SW 1271 (cell line): ENCODE results near the gene NIT2.
"Not testable (repeated sequence)": the region's sequence is repeated elsewhere in the genome, so short reads cannot be mapped to it uniquely, and the experiment has no call there.

Experiments used
- DNase-seq, 2 experiments: peaks; one replicate each; lab custom pipeline; 2025; lab: John Stamatoyannopoulos, UW

NIT2 gene

DNA sequence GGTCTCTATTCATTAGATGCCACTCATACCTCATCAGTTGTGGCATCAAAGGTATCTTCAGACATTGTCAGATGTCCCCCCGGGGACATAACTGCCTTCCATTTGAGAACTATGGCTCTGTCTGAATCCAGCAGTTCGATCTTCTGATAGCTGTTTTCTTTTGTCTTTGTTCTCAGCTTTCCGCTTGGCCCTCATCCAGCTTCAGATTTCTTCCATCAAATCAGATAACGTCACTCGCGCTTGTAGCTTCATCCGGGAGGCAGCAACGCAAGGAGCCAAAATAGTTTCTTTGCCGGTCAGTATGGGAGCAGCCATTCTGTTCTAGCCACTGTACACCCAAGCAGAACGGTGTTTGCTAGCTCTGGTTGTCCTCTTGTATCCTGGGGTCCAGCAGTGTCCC is 4.4 kb downstream of the NIT2 start:
- no peak for DNase-seq

DNA sequence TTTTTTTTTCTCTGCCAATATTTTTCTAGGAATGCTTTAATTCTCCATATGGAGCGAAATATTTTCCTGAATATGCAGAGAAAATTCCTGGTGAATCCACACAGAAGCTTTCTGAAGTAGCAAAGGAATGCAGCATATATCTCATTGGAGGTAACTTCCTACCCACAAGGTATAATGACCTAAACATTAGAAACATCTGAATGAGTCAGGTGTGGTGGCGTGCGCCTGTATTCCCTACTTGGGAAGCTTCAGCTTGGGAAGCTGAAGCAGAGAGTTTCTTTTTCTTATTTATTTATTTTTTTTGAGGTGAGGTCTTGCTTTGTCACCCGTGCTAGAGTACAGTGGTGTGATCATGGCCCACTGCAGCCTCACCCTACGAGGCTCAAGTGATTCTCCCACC is 5.2 kb downstream of the NIT2 start:
- DNase-seq = no peak

DNA sequence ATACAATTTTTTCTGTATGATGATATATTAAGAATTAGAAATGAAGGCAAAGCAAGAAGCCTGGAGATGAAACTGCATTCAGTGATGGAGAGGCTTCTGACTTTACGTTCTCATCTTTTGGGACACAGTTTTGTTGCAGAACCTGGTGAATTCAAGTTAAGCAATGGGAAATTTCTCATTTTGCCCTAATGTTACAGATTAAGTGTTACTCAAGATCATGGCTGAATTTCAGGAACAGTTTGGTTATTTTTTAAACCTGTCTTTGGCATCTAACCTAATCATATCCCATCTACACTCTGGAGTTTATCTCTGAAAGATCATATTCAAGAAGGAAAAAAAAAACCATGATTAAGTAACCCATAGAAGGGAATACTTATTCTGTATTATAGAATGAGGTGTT is 6.0 kb downstream of the NIT2 start:
- no peak for DNase-seq

DNA sequence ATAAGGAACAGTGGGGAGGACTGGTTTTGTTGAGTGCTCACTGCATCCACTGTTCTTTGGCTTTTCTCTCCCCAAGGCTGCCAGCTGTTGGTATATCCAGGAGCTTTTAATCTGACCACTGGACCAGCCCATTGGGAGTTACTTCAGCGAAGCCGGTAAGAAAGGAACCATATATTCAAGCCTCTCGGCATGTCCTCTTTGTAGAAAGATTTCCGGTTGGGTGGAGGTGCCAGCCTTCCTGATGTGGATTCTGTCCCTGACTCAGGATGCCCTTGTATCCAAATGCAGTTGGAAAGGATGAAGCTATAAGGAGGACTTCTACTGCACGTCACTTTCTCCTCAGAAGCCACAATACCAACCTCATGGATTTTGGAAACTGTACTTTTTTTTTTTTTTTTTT is 14.2 kb downstream of the NIT2 start:
- no peak for DNase-seq

DNA sequence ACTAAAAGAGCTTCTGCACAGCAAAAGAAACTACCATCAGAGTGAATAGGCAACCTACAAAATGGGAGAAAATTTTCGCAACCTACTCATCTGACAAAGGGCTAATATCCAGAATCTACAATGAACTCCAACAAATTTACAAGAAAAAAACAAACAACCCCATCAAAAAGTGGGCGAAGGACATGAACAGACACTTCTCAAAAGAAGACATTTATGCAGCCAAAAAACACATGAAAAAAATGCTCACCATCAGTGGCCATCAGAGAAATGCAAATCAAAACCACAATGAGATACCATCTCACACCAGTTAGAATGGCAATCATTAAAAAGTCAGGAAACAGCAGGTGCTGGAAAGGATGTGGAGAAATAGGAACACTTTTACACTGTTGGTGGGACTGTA is 17.2 kb downstream of the NIT2 start:
- DNase-seq = not testable (repeated sequence)

DNA sequence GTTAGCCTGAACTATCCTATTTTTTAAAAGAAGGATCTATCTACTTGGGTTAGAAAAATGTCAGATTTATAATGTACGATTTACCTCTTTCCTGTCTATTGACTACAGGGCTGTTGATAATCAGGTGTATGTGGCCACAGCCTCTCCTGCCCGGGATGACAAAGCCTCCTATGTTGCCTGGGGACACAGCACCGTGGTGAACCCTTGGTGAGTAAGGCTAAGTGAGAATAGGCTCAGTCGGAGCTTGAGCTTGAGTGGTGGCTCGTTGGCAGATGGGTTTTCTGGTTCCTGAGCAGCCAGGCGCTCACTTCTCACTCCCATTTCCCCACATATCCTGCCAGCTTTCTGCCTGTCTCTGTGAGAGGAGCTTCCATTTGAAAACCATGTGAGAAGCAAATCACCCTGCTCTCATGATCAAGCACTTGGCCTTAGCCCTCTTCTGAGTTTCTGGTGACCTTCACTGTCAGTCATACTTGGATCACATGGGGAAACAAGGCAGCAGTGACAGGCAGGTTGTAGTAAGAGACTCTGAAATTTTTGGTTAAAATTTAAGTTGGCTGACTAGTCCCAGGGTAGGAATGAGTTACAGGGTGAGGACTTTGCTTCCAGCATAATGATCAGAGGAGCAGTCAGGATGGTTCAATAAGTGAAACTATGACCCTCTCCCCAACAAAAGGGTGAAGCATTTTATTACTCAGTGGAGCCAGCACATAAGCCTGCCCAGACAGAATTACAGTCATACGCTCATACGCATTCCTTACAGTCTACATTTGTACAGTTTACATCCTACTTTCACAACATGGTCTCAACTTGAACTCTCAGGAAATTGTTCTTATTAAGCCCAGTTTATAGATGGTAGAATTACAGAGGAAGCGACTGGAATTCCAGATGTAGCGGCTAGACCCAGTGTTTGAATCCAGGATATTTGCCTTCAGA is 18.0 kb downstream of the NIT2 start:
- DNase-seq = no peak

DNA sequence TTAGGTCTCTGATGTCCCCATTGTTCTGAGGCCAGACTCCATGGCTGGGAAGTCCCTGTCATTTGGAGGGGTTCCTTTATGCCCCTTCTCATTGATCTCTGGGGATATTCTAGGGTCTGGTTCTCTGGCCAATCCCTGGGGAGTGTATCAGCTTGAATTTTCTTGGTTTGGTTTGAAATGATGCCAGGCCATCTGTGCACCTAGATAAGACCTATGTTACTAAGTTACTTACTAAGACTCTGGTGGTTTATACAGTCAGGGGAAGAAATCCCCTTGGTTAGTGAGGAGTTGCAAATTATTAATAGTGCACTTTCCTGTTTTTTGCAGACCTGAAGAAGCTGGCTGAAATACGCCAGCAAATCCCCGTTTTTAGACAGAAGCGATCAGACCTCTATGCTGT is 20.3 kb downstream of the NIT2 start:
- DNase-seq = no peak

DNA sequence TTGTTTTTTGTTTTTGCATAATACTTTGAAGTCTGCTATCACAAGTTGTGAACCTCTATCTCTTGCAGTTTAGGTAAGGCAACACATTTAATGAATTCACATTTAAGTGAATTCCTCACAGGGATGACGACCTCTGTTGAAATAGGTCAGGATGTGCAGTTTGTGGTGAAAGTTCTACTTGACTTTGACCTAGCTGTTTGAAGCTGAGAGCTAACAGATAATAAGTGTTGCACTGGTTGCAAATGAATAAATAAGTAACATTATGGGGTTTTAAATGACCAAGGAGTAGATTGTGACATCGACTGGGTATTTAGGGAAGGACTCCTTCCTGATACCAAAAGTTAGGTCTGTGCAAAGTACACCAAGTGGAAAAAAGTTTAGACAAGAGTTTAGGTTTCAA is 23.9 kb downstream of the NIT2 start:
- no peak for DNase-seq

DNA sequence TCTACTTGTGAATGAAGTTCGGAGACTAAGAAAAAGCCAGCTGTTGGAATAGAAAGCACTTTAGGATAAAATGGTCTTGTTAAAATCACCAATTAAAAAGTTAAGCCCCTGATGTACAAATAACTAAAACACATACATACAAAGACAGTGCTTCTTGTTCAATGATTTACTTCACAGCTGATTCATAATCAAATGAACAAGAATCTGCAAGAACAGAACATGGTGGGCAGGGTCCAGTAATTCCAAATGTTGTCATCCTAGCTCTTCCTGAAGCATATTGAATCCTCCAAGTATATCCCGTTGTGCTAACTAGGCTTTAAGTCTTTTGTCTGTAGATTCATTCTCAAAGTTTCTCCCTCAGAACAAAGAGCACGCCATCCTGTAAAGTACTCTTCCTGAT is 24.5 kb downstream of the NIT2 start:
- DNase-seq = no peak

DNA sequence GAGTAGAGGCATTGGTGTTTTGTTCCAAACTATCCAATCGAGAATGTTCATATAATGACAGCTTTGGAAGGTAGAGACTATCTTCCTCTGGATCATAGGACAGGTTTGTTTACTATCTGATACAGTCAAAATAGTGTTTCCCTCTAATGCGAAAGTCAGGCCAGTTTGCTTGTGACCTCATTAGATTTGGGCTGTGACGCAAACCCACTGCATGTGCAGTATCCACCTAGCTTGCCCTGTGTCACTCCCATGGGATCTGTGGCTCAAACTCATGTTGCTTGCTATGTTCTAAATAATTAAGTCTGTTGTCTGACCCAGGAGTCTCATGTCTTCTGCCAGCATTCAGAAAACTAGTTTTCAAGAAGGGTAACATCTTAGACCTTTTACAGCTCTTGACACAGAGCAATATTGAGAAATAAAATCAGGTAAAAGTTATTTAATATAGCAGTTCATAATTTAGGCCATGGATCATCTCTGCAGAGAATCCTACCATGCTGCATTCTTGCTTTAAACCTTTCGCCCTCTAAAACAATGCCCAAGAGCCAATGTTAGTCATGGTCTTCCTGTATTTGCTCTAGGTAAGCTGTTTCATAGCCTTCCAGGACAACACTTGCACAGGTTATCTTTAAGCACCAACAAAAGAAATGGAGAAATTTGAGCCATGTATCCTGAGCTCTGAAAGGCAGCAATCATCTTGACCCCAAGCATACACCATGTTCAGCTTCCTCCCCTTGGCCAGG is 26.4 kb downstream of the NIT2 start:
- DNase-seq = no peak

DNA sequence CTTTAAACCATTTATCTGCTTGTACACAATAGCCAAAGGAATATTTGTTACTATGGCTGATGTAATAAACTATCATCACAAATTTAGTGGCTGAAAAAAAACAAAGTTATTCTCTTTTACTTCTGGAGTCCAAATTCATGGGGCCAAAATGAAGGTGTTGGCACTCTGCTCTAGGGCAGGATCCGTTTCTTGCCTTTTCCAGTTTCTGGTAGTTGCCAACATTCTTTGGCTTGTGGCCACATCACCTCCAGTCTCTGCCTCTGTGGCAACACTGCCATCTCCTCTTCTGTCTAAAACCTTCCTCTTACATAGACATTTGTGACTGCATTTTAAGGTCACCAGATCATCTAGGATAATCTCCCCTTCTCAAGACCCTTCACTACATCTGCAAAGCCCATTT is 27.3 kb downstream of the NIT2 start:
- DNase-seq = no peak

DNA sequence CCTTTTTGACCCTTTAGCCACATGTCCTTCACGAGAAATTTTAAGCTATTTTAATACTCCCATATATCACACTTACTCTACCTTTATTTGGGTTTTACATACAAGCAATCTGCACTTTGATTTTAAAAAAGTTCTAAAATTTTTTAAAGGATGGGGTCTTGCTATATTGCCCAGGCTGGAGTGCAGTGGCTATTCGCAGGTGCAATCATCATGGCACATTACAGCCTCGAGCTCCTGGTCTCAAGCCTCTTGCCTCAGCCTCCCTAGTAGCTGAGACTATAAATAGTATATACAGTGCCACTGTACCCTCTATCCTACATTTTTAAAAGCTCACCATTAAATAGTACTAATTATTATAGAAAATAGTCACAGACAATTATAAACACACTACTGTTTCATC is 29.9 kb downstream of the NIT2 start:
- DNase-seq = no peak

DNA sequence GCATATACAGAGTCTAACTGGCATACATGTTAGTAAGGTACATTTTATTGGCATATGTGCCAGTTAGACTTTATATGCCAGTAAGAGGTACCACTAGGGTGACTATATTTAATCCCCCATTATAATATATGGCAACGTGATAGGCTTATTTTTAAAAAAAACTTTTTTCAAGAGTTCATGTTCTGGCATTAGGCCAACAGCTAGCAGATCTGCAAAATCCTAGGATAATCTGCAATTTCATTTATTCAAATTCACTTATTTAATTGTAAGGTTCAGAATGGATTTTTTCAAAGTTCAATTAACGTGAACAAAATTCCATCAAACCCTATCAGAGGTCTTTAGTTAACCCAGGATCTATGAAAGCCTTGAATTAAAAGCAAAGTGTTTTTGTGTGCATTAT is 31.9 kb downstream of the NIT2 start:
- DNase-seq = no peak

DNA sequence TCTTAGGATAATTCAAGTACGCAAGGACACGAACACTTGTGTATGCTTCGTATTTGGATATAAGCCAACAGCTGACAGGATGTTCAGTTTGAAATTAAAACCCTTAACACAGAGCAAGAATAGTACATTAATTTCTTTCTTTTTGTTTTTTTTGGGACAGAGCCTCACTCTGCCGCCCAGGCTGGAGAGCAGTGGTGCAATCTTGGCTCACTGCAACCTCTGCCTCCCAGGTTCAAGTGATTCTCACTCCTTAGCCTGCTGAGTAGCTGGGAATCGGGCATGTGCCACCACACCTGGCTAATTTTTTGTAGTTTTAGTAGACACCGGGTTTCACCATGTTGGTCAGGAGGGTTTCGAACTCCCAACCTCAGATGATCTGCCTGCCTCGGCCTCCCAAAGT is 33.9 kb downstream of the NIT2 start:
- no peak for DNase-seq

DNA sequence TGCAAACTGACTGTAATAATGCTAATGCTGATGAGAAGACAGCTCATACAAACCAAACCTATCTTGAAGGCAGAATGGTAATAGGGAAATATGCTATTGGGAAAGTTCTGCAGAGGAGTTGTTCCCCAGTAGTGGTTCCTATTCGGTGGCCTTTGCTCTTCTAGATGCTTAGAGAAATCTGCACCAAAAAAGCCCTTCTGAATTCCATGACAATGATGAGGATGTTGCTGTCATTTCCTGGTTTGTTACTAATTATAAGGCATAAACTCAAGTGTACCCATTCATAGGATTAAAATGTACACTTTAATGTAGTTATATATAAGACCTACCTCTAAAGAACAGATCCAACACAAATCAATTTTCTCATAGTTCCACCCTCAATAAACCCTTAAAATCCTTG is 36.2 kb downstream of the NIT2 start:
- DNase-seq = no peak

DNA sequence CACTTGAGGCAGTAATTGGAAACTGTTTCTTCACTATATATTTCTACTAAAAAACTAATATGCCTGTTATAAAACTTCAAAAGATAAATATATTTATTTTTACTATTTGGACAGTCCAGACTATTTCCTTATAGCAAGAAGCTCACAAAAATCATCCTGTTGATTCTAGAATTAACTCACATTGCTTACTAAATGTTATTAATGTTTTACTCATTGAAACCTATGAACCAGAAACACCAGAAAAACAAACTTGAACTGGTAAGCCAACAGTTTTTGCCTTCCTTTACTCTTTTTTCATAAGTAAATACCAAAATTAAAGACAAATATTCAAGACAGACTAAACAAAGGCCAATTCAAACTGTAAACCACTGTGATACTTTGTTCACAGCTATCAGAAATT is 40.0 kb downstream of the NIT2 start:
- DNase-seq = no peak

DNA sequence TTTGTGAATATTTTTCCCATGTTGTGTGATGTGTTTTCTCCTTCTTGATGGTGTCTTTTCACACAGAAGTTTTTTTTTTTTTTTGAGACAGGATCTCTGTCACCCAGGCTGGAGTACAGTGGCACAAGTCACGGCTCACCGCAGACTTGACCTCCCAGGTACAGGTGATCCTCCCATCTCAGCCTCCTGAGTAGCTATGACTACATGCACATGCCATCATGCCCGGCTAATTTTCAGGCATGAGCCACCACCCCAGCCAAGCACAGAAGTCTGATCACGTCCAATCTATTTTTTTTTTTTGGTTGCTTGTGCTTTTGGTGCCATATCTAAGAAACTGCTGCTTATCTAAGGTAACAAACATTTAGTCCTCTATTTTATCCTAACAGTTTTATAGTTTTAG is 41.7 kb downstream of the NIT2 start:
- no peak for DNase-seq

DNA sequence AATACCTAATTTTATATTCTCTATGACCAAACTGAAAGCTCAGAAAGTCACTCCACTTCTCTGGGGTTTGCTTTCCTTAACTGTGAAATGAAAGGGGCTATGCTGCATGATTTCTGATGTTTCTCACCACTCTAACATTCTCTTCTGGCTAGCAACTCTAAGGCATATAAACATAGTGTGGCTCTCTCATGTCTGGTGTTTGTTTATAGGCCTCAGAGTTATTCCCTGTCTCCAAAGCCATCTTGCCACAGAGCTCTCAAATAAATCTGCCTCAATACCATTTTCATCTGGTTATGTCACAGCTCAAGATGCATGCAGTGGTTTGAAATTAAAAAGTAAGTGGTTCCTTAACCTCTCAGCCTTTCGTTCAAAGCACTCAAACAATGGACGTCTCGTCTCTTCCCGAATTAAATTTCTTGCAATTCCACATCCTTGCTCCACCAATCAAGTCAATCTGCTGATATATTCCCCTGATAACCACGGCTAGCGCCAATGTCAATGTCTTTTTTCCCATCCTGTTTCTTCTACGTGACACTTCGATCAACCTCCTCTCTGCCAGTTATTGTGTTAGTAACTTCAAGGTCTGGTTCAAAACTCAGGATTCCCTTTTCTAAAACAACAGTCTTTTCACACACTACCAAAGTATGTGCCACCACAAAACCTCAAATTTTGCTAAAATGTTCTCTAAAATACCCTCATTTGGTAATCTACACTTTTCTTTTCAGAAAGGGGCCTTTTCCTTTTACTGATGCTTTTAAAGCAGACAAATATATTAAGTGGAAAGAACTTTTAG is 50.4 kb downstream of the NIT2 start:
- no peak for DNase-seq

DNA sequence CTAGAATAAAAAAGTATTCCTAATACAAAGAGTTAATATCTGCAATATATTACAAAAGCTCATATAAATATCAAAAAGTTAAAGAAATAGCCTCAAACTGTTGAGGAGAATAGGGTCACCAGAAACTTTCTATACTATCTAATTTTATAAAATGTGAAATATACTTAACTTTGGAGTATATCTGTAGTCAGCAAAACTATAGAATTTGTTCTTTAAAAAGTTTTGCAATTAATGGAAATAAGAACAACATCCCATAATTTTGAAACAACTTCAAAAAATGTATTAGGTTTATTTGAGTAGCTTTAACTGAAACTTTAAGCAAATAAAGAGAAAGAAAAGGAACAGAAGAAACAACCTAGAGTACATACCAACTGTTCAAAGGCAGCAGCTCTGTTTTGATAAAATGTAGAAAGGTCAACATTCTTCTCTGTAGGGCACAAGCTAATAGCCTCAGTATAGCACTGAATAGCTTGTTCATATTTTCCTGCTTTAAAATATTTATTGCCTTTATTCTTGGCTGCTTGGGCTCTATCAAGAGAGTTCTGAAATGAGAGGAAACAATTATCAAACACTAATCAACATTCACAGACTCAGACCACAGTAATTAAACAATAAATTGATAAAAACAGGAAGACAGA is 52.0 kb downstream of the NIT2 start:
- DNase-seq = no peak

DNA sequence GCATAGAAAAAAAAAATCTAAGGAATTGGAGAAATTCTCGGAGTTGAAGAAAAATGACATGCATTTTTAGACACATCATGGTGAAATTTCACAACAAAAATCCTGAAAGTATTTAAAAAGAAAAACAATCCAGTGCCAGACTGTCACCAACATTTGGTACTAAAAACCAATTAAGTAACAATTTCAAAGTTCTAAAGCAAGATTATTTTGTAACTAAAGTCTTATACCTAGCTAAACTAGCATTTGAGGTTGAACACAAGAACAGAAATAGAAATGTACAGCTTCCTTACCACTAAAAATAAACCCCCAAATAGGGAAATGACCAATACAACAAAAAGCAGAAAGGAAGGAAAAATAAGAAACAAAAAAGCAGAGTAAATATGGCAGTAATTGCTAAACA is 54.5 kb downstream of the NIT2 start:
- DNase-seq = no peak

DNA sequence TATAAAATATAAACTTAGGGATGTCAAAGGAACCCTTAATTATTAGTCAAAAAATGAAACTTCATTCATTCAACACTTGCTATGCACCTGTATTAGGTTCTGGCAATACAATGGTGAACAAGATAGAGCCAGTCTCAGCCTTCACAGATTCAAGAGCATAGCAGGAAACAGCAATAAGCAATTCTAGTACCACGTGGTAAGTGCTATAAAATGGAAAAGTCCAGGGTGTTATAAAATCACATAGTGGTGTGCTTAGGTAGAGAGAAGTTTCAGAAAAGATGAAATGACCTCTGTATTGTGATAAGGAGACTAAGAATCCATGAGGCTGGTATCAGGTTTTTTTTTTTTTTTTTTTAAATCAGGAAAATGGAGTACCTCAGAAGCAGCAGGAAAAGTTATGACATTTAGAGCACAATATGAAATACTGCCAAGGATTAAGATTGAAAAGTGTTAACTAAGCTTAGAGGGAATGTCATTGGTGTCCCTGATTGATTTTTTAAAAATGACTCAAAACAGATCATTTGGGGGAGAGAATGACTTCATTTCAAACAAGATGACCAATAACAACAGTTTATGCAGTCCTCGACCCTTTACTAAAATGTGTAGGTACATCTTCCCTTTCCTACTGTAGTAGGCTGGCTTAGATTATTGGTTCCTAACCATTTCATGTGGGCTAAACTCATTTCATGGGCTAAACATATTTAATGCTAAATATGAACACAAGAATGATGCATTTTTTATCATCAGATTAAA is 61.3 kb downstream of the NIT2 start:
- no peak for DNase-seq
